Cardiac fibroblast (primary cell): Measurements from ENCODE around the gene ZBTB20.
A peak's percentile ranks its signal among the peaks of the same experiment; 100 is the strongest.

ENCODE experiments used
- DNase-seq, 2 donors: peaks; one replicate each; pipeline versions ENCODE4 v3.0.0 to v3.0.0-alpha.2; 2010; ENCODE audit warnings: low read depth in 2 of 2
- H3K4me3 ChIP-seq, 2 donors: replicated peaks in 1 of 2; 1 replicate in 1 of 2; 2 replicates in 1 of 2; pipeline ENCODE4 v1.5.1; 2011; ENCODE audit warnings: low read depth in 2 of 2, low read length in 2 of 2, mild to moderate bottlenecking in 2 of 2, moderate library complexity in 1 of 2
- TF ChIP-seq, protein P1 (sequence below): IDR thresholded peaks from one replicate; pipeline ENCODE4 v1.5.1; 2011; ENCODE audit warnings: low read depth, mild to moderate bottlenecking, low read length, inconsistent platforms

Gene ZBTB20

DNA sequence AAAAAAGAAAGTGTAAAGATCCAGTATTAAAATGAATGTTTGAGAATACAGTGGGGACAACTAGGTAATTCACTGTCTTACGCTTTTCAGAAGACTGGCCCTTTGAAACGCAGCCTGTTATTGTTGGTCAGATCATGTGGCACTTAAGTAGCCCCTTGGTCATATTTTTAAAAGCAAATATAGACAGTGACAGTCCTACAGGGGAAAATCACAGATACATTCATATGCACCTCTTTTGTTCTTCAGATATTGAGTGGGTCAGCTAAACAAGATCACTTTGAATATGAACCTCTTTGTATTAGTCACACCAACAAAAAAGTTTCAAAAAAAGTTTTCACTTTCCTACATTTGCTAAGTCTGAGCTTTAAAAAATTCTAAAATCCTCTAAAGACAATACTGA lies 817.3 kb downstream of the ZBTB20 start:
- TF ChIP-seq, protein P1, sequence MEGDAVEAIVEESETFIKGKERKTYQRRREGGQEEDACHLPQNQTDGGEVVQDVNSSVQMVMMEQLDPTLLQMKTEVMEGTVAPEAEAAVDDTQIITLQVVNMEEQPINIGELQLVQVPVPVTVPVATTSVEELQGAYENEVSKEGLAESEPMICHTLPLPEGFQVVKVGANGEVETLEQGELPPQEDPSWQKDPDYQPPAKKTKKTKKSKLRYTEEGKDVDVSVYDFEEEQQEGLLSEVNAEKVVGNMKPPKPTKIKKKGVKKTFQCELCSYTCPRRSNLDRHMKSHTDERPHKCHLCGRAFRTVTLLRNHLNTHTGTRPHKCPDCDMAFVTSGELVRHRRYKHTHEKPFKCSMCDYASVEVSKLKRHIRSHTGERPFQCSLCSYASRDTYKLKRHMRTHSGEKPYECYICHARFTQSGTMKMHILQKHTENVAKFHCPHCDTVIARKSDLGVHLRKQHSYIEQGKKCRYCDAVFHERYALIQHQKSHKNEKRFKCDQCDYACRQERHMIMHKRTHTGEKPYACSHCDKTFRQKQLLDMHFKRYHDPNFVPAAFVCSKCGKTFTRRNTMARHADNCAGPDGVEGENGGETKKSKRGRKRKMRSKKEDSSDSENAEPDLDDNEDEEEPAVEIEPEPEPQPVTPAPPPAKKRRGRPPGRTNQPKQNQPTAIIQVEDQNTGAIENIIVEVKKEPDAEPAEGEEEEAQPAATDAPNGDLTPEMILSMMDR = no peak
- no peak overlapping the region for H3K4me3 ChIP-seq
- DNase-seq = no peak

DNA sequence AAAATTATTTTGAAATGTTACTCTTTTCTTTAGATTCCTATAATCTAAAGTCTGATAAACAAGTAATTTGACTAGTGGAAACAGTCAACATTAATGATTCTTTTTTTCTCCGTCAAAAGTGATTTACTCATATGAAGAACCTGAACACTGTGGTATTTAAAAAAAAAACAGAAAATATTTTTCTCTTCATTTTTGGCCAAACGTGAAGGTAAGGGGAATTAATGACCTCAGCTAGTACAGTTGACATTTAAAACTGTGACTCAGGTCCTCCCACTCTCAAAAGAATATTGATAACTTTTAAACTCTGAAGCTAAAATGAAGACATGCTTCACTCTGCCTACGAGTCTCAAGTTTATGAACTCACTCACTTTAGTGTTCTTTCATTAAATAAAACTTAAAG lies 818.7 kb downstream of the ZBTB20 start:
- no peak for DNase-seq
- TF ChIP-seq, protein P1 = no peak
- H3K4me3 ChIP-seq = no peak overlapping the region

DNA sequence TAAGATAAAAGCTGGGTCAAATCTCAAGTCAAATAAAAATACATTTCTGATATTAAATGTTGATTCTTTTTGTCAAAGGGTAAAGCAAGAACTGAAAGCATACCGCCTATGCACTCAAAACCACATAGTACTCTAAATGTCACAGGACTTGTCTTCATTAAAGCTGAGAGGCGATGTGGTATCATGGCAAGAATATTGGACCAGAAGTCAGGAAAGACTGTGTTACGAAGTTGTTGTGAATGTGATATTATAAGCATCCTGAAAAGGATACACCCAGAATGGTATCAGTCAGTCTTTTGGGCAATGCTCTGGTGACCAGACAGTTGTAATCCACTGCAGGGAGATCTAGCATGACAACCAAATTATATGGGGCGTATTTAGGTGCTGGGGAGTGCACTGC lies 819.4 kb downstream of the ZBTB20 start:
- TF ChIP-seq, protein P1 = no peak
- no peak for DNase-seq
- no peak overlapping the region for H3K4me3 ChIP-seq

DNA sequence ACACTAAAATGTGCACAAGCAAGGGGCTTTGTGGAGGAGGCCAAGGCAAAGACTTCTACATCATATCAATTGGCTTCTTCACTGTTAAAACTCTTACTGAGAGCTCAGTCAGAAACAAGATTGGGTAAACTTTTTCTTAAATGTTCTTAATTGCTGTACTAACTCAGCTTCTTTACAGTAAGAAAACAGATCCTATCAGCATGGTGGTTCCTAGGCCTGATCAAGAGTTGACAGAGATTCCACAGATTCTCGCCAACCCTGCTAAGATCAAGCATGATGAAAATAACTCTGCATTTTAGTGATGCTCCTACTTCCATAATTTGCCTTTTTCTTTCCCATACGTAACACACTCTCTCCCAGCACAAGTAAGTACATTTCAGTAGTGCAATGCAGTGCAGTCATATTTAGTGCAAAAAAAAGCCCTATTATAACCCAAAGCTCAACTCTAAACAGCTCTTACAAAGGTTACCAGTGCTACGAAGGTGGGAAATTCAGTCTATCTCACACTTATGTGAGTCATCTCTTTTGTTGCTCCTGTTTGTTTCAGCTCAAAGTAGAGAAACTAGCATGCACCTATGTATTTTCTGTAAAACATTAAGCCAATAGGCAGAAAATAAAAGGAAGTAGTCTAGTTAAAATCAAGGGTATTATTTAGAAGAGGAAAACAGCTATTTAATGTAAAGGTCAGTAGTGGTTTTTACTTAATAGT lies 823.4 kb downstream of the ZBTB20 start:
- H3K4me3 ChIP-seq = no peak overlapping the region

DNA sequence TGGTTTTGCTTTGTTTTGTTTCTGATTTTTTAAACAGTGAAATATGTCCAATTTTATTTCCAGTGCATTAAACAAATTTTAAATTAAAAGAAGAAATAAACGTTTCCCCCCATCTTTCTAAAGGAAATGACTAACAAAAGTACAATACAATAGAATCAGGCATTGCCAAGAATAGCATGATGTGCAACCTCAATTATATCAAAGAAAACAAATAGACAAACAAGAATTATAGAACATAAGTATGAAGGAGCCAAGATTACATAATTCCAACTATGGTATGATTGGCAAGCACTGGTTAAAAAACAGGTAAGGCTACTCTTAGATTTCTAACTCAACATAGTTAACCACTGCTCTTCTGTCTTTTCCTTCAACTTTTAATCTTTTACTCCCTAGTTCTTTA lies 826.8 kb downstream of the ZBTB20 start:
- TF ChIP-seq, protein P1 = no peak
- peak; percentile 23 to 79 for DNase-seq
- no peak overlapping the region for H3K4me3 ChIP-seq

More for the DNA sequence above, 823.4 kb downstream of the ZBTB20 start:
- DNase-seq = no peak
- TF ChIP-seq, protein P1 = no peak

DNA sequence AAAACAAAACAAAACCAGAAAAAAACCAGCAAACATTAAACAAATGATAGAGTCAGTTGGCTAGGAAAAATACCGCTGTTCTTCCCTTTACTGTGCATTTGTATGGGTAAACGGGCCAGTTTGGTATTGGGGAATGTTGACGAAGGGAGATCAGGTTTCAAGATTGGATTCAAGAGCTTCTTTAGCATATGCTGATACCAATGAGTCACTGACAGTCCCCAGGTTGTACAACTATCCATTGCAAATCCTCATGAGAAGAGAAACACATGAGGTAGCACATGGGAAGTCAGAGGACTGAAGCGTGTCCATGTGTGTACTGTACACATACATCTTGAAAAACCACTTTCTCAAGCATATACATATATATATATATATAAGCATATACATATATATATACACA lies 827.6 kb downstream of the ZBTB20 start:
- TF ChIP-seq, protein P1 = no peak
- DNase-seq = peak; percentile 26 to 77
- no peak overlapping the region for H3K4me3 ChIP-seq

DNA sequence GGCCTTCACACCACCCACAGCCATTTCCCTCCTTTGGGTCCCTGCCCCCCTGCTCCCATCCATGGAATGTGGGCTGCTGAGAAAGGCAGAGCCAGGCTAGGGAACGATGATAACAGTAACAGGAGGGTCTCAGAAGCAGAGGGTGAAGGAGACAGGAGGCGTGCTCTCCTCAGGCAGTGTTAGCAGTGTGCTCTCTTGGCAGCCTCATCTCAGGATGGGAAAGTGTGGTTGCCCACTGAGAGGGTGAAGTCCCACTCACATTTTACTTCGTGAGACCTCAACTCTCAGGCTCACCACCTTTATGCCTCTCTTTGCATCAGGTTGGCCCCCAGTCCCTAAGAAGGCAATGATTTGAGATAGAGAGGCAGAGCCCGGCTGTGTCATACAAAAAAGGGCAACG lies 828.8 kb downstream of the ZBTB20 start:
- TF ChIP-seq, protein P1 = no peak
- H3K4me3 ChIP-seq = no peak overlapping the region
- no peak for DNase-seq
